ENCODE measurements around the gene LRRC8D. TPM values are rescaled to one million over a fixed set of nuclear protein-coding genes. Genes with fewer than 3 reads are reported as not detected.

LRRC8D gene
- polyA plus RNA-seq, 2 of the 4 experiments (the other 2 are of a cell fraction): 41.8 to 76.7 TPM

GRCh38 chr1:89832496-89833127, 11.8 kb downstream of the LRRC8D start:
- ATAC-seq: peak in 1 of 2 experiments; percentile 52; a peak in 3 of 6 replicates
- ChIA-PET CTCF (no interaction called here), POLR2A (no interaction called here)
- peak overlapping the region in 1 of 2 experiments; percentile 57; a peak in 1 of 6 replicates for H3K27ac ChIP-seq
- H3K4me1 ChIP-seq: peaks cover 68% of the 10 kb centered on the region
- TF ChIP-seq NPAS2 (CRISPR knock-in tag; IDR thresholded peaks at IDR 0.05; ENCODE audit: borderline replicate concordance) (no peak), REST (IDR thresholded peaks at IDR 0.05) (no peak), EP300 (IDR thresholded peaks at IDR 0.05) (no peak), HOXA7 (CRISPR knock-in tag; IDR thresholded peaks at IDR 0.05) (no peak), HEYL (CRISPR knock-in tag; IDR thresholded peaks at IDR 0.05) (no peak), POLR2A (IDR thresholded peaks at IDR 0.05; ENCODE audit: low read length) (no peak), RAD21 (conservative IDR thresholded peaks at IDR 0.05 in 1 of 2, IDR thresholded peaks at IDR 0.05 in 1 of 2) (no peak), E2F6 (IDR thresholded peaks at IDR 0.05; ENCODE audit: borderline replicate concordance, low read depth) (no peak), CBX8 (IDR thresholded peaks at IDR 0.05) (no peak), MAFK (IDR thresholded peaks at IDR 0.05; ENCODE audit: partially characterized antibody) (no peak), MYC (IDR thresholded peaks at IDR 0.05; ENCODE audit: borderline replicate concordance, low read length) (no peak), HMGXB4 (CRISPR knock-in tag; IDR thresholded peaks at IDR 0.05; ENCODE audit: borderline replicate concordance) (no peak), NFE2L2 (conservative IDR thresholded peaks at IDR 0.05; ENCODE audit: low read length) (no peak)
- no peaks in the 10 kb centered on the region for H3K9me3 ChIP-seq
- DNase-seq (ENCODE audit: low read depth in 1 of 2, low spot score in 1 of 2): no peak
- no peak overlapping the region for H3K4me3 ChIP-seq
- peak overlapping the region; percentile 31 for H3K4me2 ChIP-seq
- no peak for FAIRE-seq
- WGBS (ENCODE audit: missing lambda C conversion rate): 62% methylated on average over 6 of the region's 6 CpGs

GRCh38 chr1:89833183-89834082, 12.6 kb downstream of the LRRC8D start:
- no peak for TF ChIP-seq GATA3 (IDR thresholded peaks at IDR 0.05; ENCODE audit: borderline replicate concordance)
- no peak for TF ChIP-seq CBX8 (IDR thresholded peaks at IDR 0.05)
- TF ChIP-seq EP300 (IDR thresholded peaks at IDR 0.05): no peak
- no peak for TF ChIP-seq CTCF (IDR thresholded peaks at IDR 0.05)
- no peak for TF ChIP-seq BHLHE40 (IDR thresholded peaks at IDR 0.05; ENCODE audit: low read depth, low read length)
- no peak for TF ChIP-seq RAD21 (conservative IDR thresholded peaks at IDR 0.05 in 1 of 2, IDR thresholded peaks at IDR 0.05 in 1 of 2)
- TF ChIP-seq RCOR1 (IDR thresholded peaks at IDR 0.05; ENCODE audit: low read depth, low read length): no peak
- TF ChIP-seq EHMT2 (IDR thresholded peaks at IDR 0.05; ENCODE audit: low read depth): no peak
- no peak for TF ChIP-seq ZFP36 (IDR thresholded peaks at IDR 0.05; ENCODE audit: borderline replicate concordance, partially characterized antibody)
- TF ChIP-seq FOXS1 (CRISPR knock-in tag; IDR thresholded peaks at IDR 0.05): no peak
- no peak for TF ChIP-seq JUN (IDR thresholded peaks at IDR 0.05)
- TF ChIP-seq PBX3 (IDR thresholded peaks at IDR 0.05): no peak
- Histone ChIP-seq H3K9me3 (no peaks in the 10 kb centered on the region), H3K4me2 (no peak overlapping the region; the same call in 2 of the 3 replicates), H3K27ac (no peak overlapping the region; a peak in 1 of 6 replicates), H3K4me1 (peaks cover 68% of the 10 kb centered on the region), H3K4me3 (no peak overlapping the region)
- DNase-seq (ENCODE audit: low read depth in 1 of 2, low spot score in 1 of 2): no peak
- 85% methylated on average over 7 of the region's 7 CpGs for WGBS (ENCODE audit: missing lambda C conversion rate)
- ATAC-seq: no peak
- CTCF ChIA-PET: interaction anchor here (2.1 kb wide), 1 partner anchor 18 kb away, joined by 4 read pairs; no protein-coding TSS in a partner anchor
- FAIRE-seq: no peak
- POLR2A ChIA-PET: interaction anchor here (0.6 kb wide), 1 partner anchor 24 kb away, joined by 6 read pairs; no protein-coding TSS in a partner anchor
